NT2/D1 (cell line): ENCODE results near the gene VMO1.

Source experiments
- DNase-seq: peaks from one replicate; pipeline ENCODE4 v3.0.0-alpha.2; 2011; ENCODE audit warnings: low read depth, low spot score
- H3K27me3 ChIP-seq: 2 replicates; pipeline ENCODE4 v1.6.0; 2011; ENCODE audit warnings: mild to moderate bottlenecking; ENCODE audit not compliant: insufficient read length, insufficient read depth
- H3K36me3 ChIP-seq: 2 replicates; pipeline ENCODE4 v1.6.1; 2011; ENCODE audit warnings: mild to moderate bottlenecking, low read length, mixed read lengths; ENCODE audit not compliant: insufficient read depth, insufficient read length
- H3K4me1 ChIP-seq: 2 replicates; pipeline ENCODE4 v1.5.1; 2011; ENCODE audit not compliant: insufficient read depth, insufficient read length
- H3K4me3 ChIP-seq: 2 replicates; pipeline ENCODE4 v1.5.1; 2011; ENCODE audit warnings: low read depth; ENCODE audit not compliant: insufficient read length
- H3K9ac ChIP-seq: 2 replicates; pipeline ENCODE4 v1.6.0; 2011; ENCODE audit warnings: low read depth; ENCODE audit not compliant: insufficient read length
- H3K9me3 ChIP-seq: 2 replicates; pipeline ENCODE4 v1.5.1; 2011; ENCODE audit warnings: mild to moderate bottlenecking, low read length; ENCODE audit not compliant: insufficient read depth
- SUZ12 ChIP-seq: IDR thresholded peaks from 2 replicates; pipeline ENCODE4 v1.6.1; 2011; ENCODE audit not compliant: insufficient read length, insufficient read depth; ENCODE audit errors: extremely low read depth
- YY1 ChIP-seq: IDR thresholded peaks from 2 replicates; pipeline ENCODE4 v1.6.1; 2011; ENCODE audit not compliant: insufficient read length, insufficient read depth
- ZNF274 ChIP-seq: IDR thresholded peaks from 2 replicates; pipeline ENCODE4 v1.6.1; 2011; ENCODE audit warnings: mild to moderate bottlenecking, low read depth, low read length

The VMO1 gene

GRCh38 chr17:4822835-4823234, 36.7 kb upstream of the VMO1 start:
- no peak for DNase-seq
- TF ChIP-seq YY1, result no peak
- TF ChIP-seq SUZ12, result no peak
- no peak for TF ChIP-seq ZNF274
- Histone ChIP-seq H3K36me3 (peaks cover 37% of the 10 kb centered on the region), H3K4me3 (no peak overlapping the region), H3K9ac (no peak overlapping the region), H3K27me3 (no peaks in the 10 kb centered on the region), H3K4me1 (no peaks in the 10 kb centered on the region), H3K9me3 (no peaks in the 10 kb centered on the region)

GRCh38 chr17:4818276-4818675, 32.1 kb upstream of the VMO1 start:
- H3K9me3 ChIP-seq, result no peaks in the 10 kb centered on the region
- no peaks in the 10 kb centered on the region for H3K27me3 ChIP-seq
- no peak overlapping the region for H3K4me3 ChIP-seq
- H3K4me1 ChIP-seq, result no peaks in the 10 kb centered on the region
- H3K36me3 ChIP-seq, result peaks cover 61% of the 10 kb centered on the region
- TF ChIP-seq SUZ12, result no peak
- TF ChIP-seq YY1, result no peak
- no peak for TF ChIP-seq ZNF274
- DNase-seq, result no peak
- no peak overlapping the region for H3K9ac ChIP-seq

- no peak for DNase-seq
- Histone ChIP-seq H3K9ac (no peak overlapping the region), H3K27me3 (no peaks in the 10 kb centered on the region), H3K9me3 (no peaks in the 10 kb centered on the region), H3K4me1 (no peaks in the 10 kb centered on the region), H3K36me3 (peaks cover 51% of the 10 kb centered on the region), H3K4me3 (no peak overlapping the region)
- TF ChIP-seq SUZ12 (no peak), YY1 (no peak), ZNF274 (no peak)
Observed at GRCh38 chr17:4816826-4817225, 30.7 kb upstream of the VMO1 start.

- DNase-seq, result no peak
- Histone ChIP-seq H3K36me3 (peaks cover 56% of the 10 kb centered on the region), H3K9ac (no peak overlapping the region), H3K4me3 (no peak overlapping the region), H3K9me3 (no peaks in the 10 kb centered on the region), H3K4me1 (no peaks in the 10 kb centered on the region), H3K27me3 (no peaks in the 10 kb centered on the region)
- TF ChIP-seq YY1 (no peak), ZNF274 (no peak), SUZ12 (no peak)
Observed at GRCh38 chr17:4815043-4815675, 29.0 kb upstream of the VMO1 start.

- H3K9ac ChIP-seq, result no peak overlapping the region
- TF ChIP-seq SUZ12, result no peak
- no peak for TF ChIP-seq YY1
- TF ChIP-seq ZNF274, result no peak
- no peaks in the 10 kb centered on the region for H3K9me3 ChIP-seq
- peaks cover 4% of the 10 kb centered on the region for H3K4me1 ChIP-seq
- H3K27me3 ChIP-seq, result no peaks in the 10 kb centered on the region
- peaks cover 56% of the 10 kb centered on the region for H3K36me3 ChIP-seq
- DNase-seq, result no peak
- no peak overlapping the region for H3K4me3 ChIP-seq
Observed at GRCh38 chr17:4812690-4813089, 26.5 kb upstream of the VMO1 start.

GRCh38 chr17:4811471-4811870, 25.3 kb upstream of the VMO1 start:
- no peak for TF ChIP-seq ZNF274
- TF ChIP-seq SUZ12, result no peak
- TF ChIP-seq YY1, result no peak
- Histone ChIP-seq H3K9me3 (no peaks in the 10 kb centered on the region), H3K27me3 (no peaks in the 10 kb centered on the region), H3K36me3 (peaks cover 48% of the 10 kb centered on the region), H3K4me3 (no peak overlapping the region), H3K4me1 (peaks cover 4% of the 10 kb centered on the region), H3K9ac (no peak overlapping the region)
- DNase-seq, result no peak

GRCh38 chr17:4810696-4811290, 24.6 kb upstream of the VMO1 start:
- Histone ChIP-seq H3K36me3 (peaks cover 44% of the 10 kb centered on the region), H3K9me3 (no peaks in the 10 kb centered on the region), H3K27me3 (no peaks in the 10 kb centered on the region), H3K4me3 (no peak overlapping the region), H3K9ac (no peak overlapping the region), H3K4me1 (peaks cover 4% of the 10 kb centered on the region)
- TF ChIP-seq YY1 (no peak), ZNF274 (no peak), SUZ12 (no peak)
- DNase-seq, result no peak

- Histone ChIP-seq H3K4me3 (no peak overlapping the region), H3K36me3 (peaks cover 27% of the 10 kb centered on the region), H3K4me1 (peaks cover 4% of the 10 kb centered on the region), H3K9ac (no peak overlapping the region), H3K9me3 (no peaks in the 10 kb centered on the region), H3K27me3 (no peaks in the 10 kb centered on the region)
- no peak for DNase-seq
- TF ChIP-seq ZNF274 (no peak), YY1 (no peak), SUZ12 (no peak)
Observed at GRCh38 chr17:4808378-4808767, 22.2 kb upstream of the VMO1 start.
